ENCODE measurements around the gene CACNA1G.

The CACNA1G gene

GRCh38 chr17:50634224-50634914, 73.9 kb downstream of the CACNA1G start, which contains the start of gene ABCC3:
Gene ABCC3, plus strand, starts transcription at chr17:50634881. Its CDS starts 56 bp downstream, at chr17:50634937.
- DNase-seq (ENCODE audit: low spot score) = no peak

DNA sequence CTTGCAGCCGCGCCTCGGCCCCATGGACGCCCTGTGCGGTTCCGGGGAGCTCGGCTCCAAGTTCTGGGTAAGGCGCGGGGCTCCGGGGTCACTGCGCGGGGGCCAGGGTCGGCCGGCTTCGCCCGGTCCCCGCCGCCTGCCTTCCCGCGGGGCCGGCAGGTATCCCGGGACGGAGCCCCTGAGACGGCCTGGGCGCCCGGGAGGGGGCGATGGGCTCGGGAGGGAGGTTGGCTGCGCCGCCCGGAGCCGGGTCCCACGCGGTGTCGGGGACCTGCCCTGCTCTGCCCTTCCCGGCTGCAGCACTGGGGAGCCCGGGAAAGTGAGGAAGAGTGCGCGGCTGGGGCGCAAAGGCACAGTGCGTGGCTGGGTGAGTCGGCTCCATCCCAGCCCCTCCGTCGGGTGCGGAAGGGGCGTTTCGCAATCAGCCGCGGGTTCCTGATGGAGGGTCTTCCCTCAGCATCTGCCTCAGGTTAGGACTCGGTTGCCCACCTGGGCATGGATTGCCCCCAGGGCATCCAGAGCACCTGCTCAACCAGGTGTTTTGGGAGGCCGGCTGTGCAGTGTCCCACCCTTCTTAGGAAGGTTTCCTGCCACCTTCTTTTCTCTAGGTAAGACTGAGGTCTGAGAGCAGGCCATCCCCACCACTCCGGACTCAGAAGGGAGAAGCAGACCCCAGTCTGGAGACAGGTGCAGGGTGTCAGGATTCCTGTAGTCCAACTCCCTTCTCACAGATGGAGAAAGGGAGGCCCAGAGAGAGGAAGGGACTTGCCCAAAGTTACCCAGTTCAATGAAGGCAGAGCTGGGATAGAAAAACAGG, 74.6 kb downstream of the CACNA1G start:
- DNase-seq (ENCODE audit: low spot score) = no peak

DNA sequence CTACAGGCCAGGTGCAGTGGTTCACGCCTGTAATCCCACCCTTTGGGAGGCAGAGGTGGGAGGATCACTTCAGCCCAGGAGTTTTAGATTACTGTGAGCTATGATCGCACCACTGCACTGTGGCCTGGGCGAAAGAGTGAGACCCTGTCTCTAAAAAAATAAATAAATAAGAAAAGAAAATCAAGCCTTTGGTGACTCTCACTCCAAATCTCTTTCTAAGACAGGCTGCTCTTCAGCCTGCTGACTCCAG, 75.1 kb downstream of the CACNA1G start:
- DNase-seq (ENCODE audit: low spot score) = no peak

DNA sequence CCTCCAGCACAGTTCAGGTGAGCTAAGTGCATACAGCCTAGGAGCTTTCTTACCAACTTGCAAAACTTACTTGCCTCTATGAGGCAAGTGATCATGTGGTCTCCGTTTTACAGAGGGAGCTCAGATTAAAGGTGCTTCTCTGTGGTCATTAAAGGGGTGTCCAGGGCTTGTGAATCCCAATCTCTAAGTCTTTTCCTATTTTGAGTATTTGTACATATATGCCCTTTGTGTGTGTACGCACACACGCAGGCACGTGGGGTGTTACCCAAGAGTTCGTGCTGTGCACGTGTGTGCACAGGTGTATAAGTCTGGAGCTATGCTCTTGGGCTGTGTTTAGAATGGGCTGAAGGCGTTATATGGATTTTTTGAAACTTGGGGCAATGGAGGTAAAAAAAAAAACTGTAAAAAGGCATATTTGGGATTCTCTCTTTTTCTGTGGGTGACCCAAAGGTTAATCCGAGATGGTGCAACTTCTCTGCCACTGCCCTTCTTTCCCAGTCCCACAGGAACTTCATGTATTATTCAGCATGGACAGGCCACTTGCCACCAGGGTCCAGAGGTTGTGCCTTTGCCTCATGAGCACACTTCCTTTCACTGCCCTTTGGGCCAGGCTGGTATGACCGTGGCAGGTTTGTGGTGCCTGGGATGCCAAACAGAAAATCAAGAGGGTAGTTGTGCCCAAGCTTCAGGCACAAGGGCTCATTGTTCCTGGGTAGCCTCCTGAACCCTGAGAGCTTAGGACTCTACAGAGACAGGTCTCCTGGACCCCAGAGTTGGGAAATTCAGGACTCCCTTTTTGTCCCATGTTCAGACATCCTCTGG, 75.7 kb downstream of the CACNA1G start:
- no peak for DNase-seq (ENCODE audit: low spot score)

DNA sequence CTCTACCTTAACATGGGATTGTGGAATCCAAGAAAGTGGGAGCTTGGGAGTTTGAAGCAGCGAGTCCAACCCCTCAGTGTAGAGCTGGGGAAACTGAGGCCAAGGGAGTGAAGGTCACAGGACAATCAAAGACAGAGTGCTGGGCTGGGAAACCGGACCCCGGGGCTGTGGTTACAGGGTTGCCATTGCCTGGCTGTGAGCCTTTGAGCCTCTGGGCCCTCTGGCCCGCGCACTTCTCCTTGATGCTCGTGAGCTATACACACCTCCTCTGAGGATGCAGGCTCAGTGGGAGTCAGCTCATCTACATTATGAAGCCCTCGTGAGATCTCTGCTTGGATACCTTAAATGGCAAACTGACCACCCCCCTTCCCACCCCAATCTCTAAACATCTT, 76.3 kb downstream of the CACNA1G start:
- DNase-seq (ENCODE audit: low spot score) = no peak

GRCh38 chr17:50637829-50638605, 77.5 kb downstream of the CACNA1G start:
- no peak for DNase-seq (ENCODE audit: low spot score)

- DNase-seq (ENCODE audit: low spot score) = no peak
Observed at GRCh38 chr17:50638606-50638965, 78.1 kb downstream of the CACNA1G start.

DNA sequence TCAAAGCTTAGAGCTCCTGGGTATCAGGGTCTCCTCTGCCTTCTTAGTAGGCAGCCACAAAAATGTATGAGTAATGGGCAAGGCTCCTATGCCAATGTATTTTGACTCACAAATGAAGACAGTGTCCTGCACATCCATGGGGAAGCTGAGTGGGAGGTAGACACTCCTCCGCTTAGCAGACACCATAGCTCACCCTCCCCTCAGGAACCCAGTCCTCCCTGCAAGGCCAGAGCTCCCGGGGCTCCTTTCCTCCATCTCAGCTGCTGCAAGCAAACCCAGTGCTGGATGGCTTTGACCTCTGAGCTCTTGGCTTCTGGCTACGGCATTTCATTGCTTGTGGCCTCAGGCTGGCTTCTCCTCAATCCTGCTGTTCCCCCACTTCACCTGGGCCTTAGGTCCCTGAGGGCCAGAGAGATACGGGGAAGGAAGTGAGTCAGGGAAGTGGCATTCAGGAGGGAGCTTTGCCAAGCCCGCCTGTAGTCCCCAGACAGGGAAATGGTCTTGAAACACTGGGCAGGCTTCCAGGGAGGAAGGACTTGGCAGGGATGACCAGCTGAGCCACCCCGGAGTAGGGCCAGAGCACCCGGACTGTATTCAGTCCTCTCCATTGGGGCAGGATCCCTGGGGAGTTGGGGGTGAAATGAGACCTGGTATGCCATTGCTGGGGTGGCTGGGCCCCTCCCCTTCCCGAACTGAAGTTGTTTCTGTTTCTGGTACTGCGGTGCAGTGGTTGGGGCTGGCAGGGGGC, 78.6 kb downstream of the CACNA1G start:
- DNase-seq (ENCODE audit: low spot score) = peak; percentile 89

GRCh38 chr17:50640686-50641351, 80.3 kb downstream of the CACNA1G start:
- no peak for DNase-seq (ENCODE audit: low spot score)

- DNase-seq (ENCODE audit: low spot score) = no peak
Observed at GRCh38 chr17:50641357-50641756, 80.8 kb downstream of the CACNA1G start.

DNA sequence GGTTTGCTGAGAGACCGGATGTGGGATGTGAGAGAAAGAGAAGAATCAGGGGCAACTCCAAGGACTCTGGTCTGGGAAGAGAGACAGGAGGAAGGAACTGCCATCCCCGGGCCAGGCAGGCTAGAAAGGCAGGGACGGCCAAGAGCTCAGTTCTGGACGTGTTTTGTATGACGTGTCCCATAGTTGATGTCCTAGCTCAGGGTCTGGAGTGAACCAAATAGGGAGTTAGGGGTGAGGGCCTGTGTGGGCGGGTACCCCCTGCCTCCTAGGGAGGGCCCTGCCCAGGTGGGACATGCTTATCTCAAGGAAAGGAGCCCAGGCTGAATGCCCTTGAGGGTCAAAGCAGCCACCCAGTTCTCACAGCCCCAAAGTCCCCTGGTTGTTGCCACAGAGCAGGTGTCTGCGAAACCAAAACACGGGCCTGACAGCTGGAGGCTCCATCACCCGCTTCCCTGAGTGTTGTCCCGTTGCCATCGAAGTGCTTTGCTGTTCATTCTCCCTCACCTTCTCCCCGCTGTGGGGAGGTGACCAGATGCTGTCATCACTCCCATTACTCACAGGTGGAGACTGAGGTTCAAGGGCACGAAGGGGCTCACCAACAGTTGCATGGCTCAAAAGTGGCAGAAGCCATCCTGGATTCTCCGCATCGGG, 81.7 kb downstream of the CACNA1G start:
- no peak for DNase-seq (ENCODE audit: low spot score)

DNA sequence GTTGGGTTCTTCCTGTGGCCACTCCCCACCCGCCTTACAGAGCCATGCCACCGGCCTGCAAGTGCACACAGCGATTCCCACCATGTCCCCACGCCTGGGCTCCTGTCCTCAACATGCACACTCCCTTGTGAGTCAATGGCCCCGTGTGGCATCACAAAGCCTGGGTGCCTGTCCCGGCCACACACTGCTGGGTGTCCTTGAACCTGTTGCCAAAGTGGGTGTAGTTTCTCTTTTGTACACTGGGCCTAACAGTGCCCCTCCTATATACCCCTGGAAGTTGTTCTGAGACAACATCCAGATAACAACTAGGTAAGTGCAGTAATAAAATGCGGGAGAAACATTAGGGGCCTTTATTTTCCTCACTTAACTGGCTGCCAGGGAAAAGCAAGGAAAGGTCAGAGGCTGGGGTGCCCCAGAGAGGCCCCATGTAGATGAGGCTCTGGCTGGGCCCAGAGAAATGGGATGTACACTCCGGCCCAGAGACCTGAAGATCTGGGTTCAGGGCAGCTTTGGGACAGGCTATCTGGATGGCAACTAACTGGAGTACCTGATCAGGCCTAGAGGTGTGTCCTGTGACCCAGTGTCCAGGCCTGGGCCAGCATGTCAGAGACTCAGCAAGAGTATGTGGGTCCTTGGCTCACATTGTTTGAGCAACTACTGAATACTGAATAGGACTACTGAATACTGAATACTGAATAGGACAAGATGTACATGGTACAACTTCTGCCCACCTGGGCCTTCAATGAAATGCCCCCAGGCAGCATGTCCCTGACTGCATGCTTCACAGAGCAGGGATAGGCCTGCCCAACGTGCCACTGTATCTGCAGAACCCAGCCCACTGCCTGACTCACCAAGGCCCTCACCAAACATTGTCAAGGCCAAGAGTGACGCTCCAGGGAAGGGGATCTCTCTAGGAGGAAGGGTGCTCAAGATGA, 82.5 kb downstream of the CACNA1G start:
- no peak for DNase-seq (ENCODE audit: low spot score)

DNA sequence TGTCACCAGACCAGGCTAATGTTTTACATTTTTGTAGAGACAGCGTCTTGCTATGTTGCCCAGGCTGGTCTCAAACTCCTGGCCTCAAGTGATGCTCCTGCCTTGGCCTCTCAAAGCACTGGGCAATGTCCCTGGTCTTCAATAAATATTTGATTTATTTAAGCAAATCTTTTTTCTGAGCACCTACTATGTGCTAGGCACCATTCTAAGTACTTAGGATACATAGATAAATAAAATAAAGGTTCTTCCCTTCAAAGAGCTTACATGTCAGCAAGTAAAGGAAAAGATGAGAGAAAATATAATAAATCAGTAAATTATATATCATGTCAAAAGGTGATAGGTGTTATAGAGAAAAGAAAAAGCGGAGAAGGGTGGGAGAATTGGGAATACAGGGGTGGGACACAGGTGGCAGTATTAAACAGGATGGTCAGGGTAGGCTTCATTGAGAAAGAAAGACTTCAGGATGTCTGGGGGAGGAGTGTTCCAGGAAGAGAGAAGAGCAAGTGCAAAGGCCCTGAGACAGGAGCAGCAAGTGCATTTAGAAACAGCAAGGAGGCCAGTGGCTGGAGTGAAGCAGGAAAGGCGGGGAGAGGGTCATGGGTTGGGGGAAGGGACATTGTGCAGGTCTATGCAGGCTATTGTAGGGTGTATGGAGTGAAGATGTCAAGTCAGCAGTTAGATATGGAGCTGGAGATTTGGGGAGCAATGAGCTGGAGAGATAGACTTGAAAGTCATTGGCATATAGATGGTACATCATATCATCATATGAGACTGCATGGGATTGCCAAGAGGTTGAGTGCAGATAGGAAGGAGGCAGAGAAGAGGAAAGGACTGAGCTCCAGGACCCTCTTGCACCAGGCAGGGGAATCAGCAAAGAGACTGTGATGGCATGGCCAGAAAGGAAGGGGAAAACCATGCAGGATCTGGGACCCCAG, 85.5 kb downstream of the CACNA1G start:
- no peak for DNase-seq (ENCODE audit: low spot score)

DNA sequence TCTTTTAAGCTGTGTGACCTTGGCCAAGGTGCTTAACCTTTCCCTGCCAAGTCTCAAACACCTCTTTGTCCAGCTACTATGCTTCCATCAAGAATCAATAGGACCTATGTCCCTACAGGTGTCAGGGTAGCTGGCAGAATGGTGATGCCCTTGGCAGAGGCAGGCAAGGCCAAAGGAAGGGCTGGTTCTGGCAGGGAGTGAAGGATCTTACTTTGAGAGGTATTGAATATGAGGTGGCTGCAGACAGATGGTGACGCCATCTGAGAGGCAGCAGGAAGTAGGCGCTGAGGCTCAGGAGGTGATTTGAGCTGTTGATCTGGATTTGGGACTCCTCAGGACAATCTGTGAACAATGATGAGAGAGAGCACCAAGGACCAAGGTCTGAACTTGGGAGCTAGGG, 86.7 kb downstream of the CACNA1G start:
- no peak for DNase-seq (ENCODE audit: low spot score)

- DNase-seq (ENCODE audit: low spot score) = no peak
Observed at GRCh38 chr17:50649042-50649908, 88.8 kb downstream of the CACNA1G start.

DNA sequence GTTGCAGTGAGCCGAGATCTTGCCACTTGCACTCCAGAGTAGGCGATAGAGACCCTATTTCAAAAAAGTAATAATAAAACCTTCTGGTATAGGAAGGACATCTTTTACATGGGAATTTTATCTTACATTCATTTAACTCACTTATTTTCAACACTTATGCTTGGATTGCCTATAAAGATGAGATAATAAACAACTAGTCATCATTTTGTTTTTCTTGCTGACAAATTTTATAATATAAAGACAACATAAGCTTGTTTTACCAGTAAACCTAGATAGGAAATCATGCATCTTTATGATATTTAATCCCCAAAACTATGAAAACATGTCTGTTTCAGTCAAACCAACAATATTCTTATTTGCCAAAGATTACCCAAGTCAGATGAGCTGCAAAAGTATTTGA, 91.1 kb downstream of the CACNA1G start:
- DNase-seq (ENCODE audit: low spot score) = no peak

DNA sequence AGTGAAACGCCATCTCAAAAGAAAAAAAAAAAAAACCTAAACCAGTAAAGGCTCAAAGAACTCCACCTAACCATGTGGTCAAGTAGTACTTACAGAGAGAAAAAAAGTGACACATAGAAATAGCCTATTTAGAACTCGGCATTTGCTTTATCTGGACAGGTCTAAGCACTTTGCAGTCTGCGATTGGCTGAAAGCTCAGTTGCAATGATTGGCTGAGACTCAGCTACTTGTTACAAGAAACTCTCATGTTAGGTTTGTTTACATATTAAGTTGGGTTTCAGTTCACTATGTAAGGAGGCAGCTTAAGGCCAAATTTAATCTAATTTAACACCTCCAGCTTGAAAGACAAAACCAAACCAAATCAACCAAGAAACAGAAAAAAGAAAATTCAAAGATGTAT, 93.2 kb downstream of the CACNA1G start:
- no peak for DNase-seq (ENCODE audit: low spot score)
